HEK293T (cell line): ENCODE measurements around the gene PNPT1.
A peak's percentile ranks its signal among the peaks of the same experiment; 100 is the strongest.

Source experiments
- CTCF ChIA-PET: fragments of 350-600 bp; formaldehyde crosslinking; extraction: SDS; loops from one replicate; lab custom pipeline; 2021; ENCODE audit warnings: antibody characterized with exemption, inconsistent platforms; lab: Yijun Ruan, JAX
- POLR2A ChIA-PET: fragments of 350-600 bp; formaldehyde crosslinking; extraction: SDS; loops from one replicate; lab custom pipeline; 2020; ENCODE audit warnings: antibody characterized with exemption, inconsistent platforms; lab: Yijun Ruan, JAX
- DNase-seq: peaks from one replicate; pipeline ENCODE4 v3.0.0; 2012; ENCODE audit warnings: mixed read lengths; ENCODE audit errors: extremely low spot score
- ARNT ChIP-seq: fragments of 450-650 bp; IDR thresholded peaks from 2 replicates; pipeline ENCODE4 v1.6.1; 2017; ENCODE audit warnings: mild to moderate bottlenecking
- BHLHE40 ChIP-seq: fragments of 450-650 bp; IDR thresholded peaks from 2 replicates; pipeline ENCODE4 v1.6.1; 2016; ENCODE audit warnings: mild to moderate bottlenecking, moderate library complexity, borderline replicate concordance
- CTBP1 ChIP-seq: fragments of 450-650 bp; IDR thresholded peaks from 2 replicates; pipeline ENCODE4 v1.6.1; 2016; ENCODE audit warnings: borderline replicate concordance
- ELF4 ChIP-seq: fragments of 450-650 bp; IDR thresholded peaks from 2 replicates; pipeline ENCODE4 v1.6.1; 2017; ENCODE audit warnings: antibody characterized with exemption
- FOXA1 ChIP-seq: fragments of 450-650 bp; IDR thresholded peaks from 2 replicates; pipeline ENCODE4 v1.6.1; 2016; ENCODE audit warnings: mild to moderate bottlenecking
- FOXK2 ChIP-seq: fragments of 450-650 bp; IDR thresholded peaks from 2 replicates; pipeline ENCODE4 v1.6.1; 2016; ENCODE audit warnings: mild to moderate bottlenecking
- FOXM1 ChIP-seq: fragments of 450-650 bp; IDR thresholded peaks from 2 replicates; pipeline ENCODE4 v1.6.1; 2017; ENCODE audit warnings: mild to moderate bottlenecking, borderline replicate concordance
- HDGF ChIP-seq: fragments of 450-650 bp; IDR thresholded peaks from 2 replicates; pipeline ENCODE4 v1.6.1; 2017; ENCODE audit warnings: antibody characterized with exemption, borderline replicate concordance
- L3MBTL2 ChIP-seq: fragments of 450-650 bp; conservative IDR thresholded peaks from 2 replicates; pipeline ENCODE4 v1.6.1; 2016; ENCODE audit warnings: mild to moderate bottlenecking
- LEF1 ChIP-seq: fragments of 450-650 bp; IDR thresholded peaks from 2 replicates; pipeline ENCODE4 v1.6.1; 2017; ENCODE audit warnings: mild to moderate bottlenecking, borderline replicate concordance
- NFRKB ChIP-seq: fragments of 450-650 bp; IDR thresholded peaks from 2 replicates; pipeline ENCODE4 v1.6.1; 2016; ENCODE audit warnings: mild to moderate bottlenecking, moderate library complexity
- SP1 ChIP-seq: fragments of 450-650 bp; IDR thresholded peaks from 2 replicates; pipeline ENCODE4 v1.6.1; 2017
- SUZ12 ChIP-seq: fragments of 450-650 bp; IDR thresholded peaks from 2 replicates; pipeline ENCODE4 v1.6.1; 2016; ENCODE audit warnings: mild to moderate bottlenecking
- TARDBP ChIP-seq: fragments of 450-650 bp; IDR thresholded peaks from 2 replicates; pipeline ENCODE4 v1.6.1; 2016
- ZNF384 ChIP-seq: fragments of 450-650 bp; IDR thresholded peaks from 2 replicates; pipeline ENCODE4 v1.6.1; 2016
- TF ChIP-seq, protein P1 (sequence below): fragments of 450-650 bp; IDR thresholded peaks from 2 replicates; pipeline ENCODE4 v1.6.1; 2016

The PNPT1 gene

GRCh38 chr2:55653255-55653654, 40.4 kb downstream of the PNPT1 start:
- TF ChIP-seq FOXM1 (no peak), ELF4 (no peak), ZNF384 (no peak), L3MBTL2 (no peak)
- ChIA-PET POLR2A (no interaction called here), CTCF (no interaction called here)
- no peak for DNase-seq

DNA sequence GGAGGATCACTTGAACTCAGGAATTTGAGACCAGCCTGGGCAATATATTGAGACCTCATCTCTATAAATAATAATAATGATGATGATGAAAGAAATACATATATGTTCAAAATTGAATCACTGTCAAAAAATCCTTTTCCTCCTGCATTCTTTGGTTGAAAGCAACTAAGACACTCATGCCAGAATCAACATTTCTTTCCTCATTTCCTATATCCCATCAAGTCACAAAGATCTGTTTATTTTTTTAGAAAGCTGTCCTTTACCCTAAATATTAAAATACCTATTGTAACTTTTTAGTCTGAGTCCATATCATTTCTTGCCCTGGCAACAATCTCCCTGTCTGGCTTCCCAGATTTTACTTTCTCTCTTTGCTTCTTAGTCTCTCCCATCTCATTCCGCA, 44.4 kb downstream of the PNPT1 start:
- DNase-seq, result no peak
- ChIA-PET POLR2A (no interaction called here), CTCF (interaction anchor here (0.6 kb wide), 1 partner anchor 12 kb away, joined by 3 read pairs; no protein-coding TSS in a partner anchor)
- no peak for TF ChIP-seq FOXA1
- no peak for TF ChIP-seq ARNT
- TF ChIP-seq, protein P1, sequence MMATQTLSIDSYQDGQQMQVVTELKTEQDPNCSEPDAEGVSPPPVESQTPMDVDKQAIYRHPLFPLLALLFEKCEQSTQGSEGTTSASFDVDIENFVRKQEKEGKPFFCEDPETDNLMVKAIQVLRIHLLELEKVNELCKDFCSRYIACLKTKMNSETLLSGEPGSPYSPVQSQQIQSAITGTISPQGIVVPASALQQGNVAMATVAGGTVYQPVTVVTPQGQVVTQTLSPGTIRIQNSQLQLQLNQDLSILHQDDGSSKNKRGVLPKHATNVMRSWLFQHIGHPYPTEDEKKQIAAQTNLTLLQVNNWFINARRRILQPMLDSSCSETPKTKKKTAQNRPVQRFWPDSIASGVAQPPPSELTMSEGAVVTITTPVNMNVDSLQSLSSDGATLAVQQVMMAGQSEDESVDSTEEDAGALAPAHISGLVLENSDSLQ, result no peak
- no peak for TF ChIP-seq FOXK2
- TF ChIP-seq HDGF, result no peak
- no peak for TF ChIP-seq BHLHE40
- no peak for TF ChIP-seq SP1
- no peak for TF ChIP-seq CTBP1
- TF ChIP-seq L3MBTL2, result no peak
- no peak for TF ChIP-seq LEF1
- no peak for TF ChIP-seq ZNF384
- no peak for TF ChIP-seq FOXM1
- no peak for TF ChIP-seq SUZ12
- no peak for TF ChIP-seq ELF4
- no peak for TF ChIP-seq NFRKB
- TF ChIP-seq TARDBP, result no peak

- POLR2A ChIA-PET, result no interaction called here
- no peak for DNase-seq
- CTCF ChIA-PET, result no interaction called here
- TF ChIP-seq CTBP1, result no peak
- TF ChIP-seq LEF1, result no peak
- no peak for TF ChIP-seq L3MBTL2
- no peak for TF ChIP-seq FOXA1
- TF ChIP-seq ZNF384, result no peak
- TF ChIP-seq ELF4, result no peak
- TF ChIP-seq SUZ12, result no peak
- no peak for TF ChIP-seq HDGF
- TF ChIP-seq FOXM1, result no peak
- TF ChIP-seq BHLHE40, result no peak
- TF ChIP-seq SP1, result no peak
- TF ChIP-seq ARNT, result no peak
Measured at GRCh38 chr2:55636831-55637230, 56.8 kb downstream of the PNPT1 start.

GRCh38 chr2:55628931-55629330, 64.7 kb downstream of the PNPT1 start:
- POLR2A ChIA-PET, result no interaction called here
- DNase-seq, result no peak
- TF ChIP-seq L3MBTL2 (no peak), SUZ12 (no peak), LEF1 (no peak)
- CTCF ChIA-PET, result no interaction called here

- DNase-seq, result no peak
- TF ChIP-seq ZNF384, result no peak
- TF ChIP-seq FOXK2, result no peak
- no peak for TF ChIP-seq L3MBTL2
- no peak for TF ChIP-seq ARNT
- CTCF ChIA-PET, result no interaction called here
- POLR2A ChIA-PET, result no interaction called here
Measured at GRCh38 chr2:55627915-55628314, 65.7 kb downstream of the PNPT1 start.

GRCh38 chr2:55621802-55622201, 71.8 kb downstream of the PNPT1 start:
- DNase-seq, result no peak
- CTCF ChIA-PET, result no interaction called here
- POLR2A ChIA-PET, result no interaction called here
- no peak for TF ChIP-seq LEF1
- TF ChIP-seq ARNT, result no peak
- no peak for TF ChIP-seq CTBP1

DNA sequence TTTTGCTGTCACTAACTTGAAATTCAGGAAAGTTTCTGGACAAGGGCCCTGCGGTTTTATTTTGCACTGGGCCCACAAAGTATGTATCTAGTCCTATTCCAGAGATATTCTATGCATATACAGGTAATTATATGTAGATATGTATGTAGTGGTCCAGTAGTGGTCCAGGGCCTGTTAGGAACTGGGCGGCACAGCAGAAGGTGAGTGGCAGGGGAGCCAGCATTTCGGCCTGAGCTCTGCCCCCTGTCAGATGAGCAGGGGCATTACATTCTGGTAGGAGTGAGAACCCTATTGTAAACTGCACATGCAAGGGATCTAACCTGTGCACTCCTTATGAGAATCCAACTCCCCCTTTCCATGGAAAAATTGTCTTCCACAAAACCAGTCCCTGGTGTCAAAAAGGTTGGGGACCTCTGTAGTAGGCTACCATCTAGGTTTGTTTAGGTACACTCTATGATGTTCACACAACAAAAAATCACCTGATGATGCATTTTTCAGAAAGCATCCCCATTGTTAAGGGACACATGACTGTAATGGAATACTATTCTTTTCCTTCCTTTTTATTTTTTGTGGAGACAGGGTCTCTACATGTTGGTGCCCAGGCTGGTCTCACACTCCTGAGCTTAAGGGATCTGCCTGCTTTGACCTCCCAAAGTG, 73.4 kb downstream of the PNPT1 start:
- ChIA-PET POLR2A (interaction anchor here (0.6 to 1.2 kb wide), 2 partner anchors 8 to 100 kb away, joined by 3 read pairs; partner anchors contain the start of gene CFAP36), CTCF (interaction anchor here (1.0 kb wide), 1 partner anchor 22 kb away, joined by 3 read pairs; no protein-coding TSS in a partner anchor)
- TF ChIP-seq, protein P1, result peak; percentile 96
- no peak for TF ChIP-seq HDGF
- peak; percentile 33 for DNase-seq
